HG03095 (cell line): ENCODE measurements around the gene C3orf70.
"Not testable (repeated sequence)": the region's sequence is repeated elsewhere in the genome, so short reads cannot be mapped to it uniquely, and the experiment has no call there.

Experiments
- ATAC-seq: cut with Tn5 transposase; IDR thresholded peaks from one replicate; pipeline ENCODE4 v1.9.1; 2021; ENCODE audit warnings: moderate library complexity; ENCODE audit not compliant: unreplicated experiment

C3orf70 gene

GRCh38 chr3:185151101-185151963 is 1.5 kb downstream of the C3orf70 start:
- ATAC-seq = no peak

- ATAC-seq = no peak
Measured at GRCh38 chr3:185150561-185150960, 2.3 kb downstream of the C3orf70 start.

DNA sequence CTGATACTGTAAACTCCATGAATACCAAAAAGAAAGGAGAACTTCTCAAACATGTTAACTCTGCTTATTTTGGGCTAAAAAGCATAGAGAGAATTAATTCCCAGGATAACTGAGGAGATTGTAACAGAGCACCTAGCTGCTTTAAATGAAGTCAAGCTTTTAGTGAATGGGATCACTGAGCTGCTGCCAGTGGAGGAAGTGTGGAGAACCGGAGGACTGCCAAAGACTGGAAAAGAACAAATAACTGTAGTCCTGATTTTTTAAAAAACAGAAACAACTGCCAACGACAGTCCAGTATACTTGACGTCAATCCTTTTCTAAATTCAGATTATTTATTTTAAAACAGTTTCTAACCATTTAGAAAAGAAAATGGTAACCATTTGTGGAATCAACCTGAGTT is 3.3 kb downstream of the C3orf70 start:
- no peak for ATAC-seq

GRCh38 chr3:185145511-185145910 is 7.3 kb downstream of the C3orf70 start:
- ATAC-seq = no peak

DNA sequence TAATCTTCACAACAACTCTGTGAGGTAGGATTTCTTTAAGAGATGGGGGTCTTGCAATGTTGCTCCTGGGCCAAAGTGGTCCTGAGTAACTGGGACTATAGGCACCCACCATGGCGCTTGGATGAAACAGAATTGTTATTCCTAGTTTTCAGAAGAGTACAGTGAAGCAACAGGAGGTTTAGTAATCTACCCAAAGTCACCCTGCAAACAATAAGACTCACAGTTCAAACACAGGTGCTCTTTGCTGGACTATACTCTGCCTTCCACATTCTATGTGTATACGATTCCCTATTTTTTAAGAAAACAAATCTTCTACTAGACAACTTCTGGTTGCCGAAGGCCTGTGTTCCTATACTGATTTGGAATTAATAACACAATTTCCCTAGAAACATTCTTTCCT is 8.1 kb downstream of the C3orf70 start:
- no peak for ATAC-seq

- ATAC-seq = no peak
Measured at GRCh38 chr3:185137821-185138220, 15.0 kb downstream of the C3orf70 start.

- no peak for ATAC-seq
Measured at GRCh38 chr3:185134509-185134908, 18.4 kb downstream of the C3orf70 start.

DNA sequence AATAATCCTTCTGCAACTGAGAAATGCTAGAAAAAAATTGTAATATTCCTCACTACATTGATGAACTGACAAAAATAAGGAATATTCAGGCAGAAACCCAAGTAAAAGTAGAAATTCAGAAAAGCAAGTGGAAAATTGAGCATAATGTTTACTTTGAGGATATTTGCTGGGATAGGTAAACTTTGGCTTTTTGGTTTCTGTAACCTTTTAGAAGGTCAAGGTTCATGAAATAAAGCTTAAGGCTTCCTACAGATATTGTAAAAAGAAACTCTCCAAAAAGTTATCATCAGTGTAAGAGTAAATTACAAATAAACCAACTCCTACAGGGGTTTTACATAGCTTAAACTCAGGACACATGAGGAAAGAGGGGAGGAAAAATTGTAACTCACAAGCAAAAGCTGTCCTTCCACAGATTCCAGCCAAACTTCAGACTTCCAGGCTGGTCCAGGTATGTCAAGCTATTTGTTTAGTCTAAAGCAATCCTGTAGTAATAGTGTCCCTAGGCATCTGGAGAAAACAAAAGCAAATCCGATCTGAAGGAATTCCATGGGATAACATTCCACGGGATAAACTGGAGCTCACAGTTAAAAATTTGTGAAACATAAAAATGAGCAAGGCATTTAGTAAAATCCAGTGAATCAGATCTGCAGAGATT is 21.1 kb downstream of the C3orf70 start:
- no peak for ATAC-seq

DNA sequence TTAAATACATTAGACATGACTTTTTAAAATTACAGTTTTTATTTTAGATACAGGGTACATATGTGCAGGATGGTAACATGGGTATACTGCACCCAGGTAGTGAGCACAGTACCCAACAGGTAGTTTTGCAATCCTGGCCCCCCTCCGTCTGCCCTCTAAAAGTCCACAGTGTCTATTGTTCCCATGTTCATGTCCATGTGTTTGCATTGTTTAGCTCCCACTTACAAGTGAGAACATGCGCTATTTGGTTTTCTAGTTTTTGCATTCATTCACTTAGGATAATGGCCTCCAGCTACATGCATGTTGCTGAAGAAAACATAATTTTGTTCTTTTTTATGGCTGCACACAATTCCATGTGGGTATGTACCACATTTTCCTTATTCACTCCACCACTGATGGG is 23.8 kb downstream of the C3orf70 start:
- no peak for ATAC-seq

DNA sequence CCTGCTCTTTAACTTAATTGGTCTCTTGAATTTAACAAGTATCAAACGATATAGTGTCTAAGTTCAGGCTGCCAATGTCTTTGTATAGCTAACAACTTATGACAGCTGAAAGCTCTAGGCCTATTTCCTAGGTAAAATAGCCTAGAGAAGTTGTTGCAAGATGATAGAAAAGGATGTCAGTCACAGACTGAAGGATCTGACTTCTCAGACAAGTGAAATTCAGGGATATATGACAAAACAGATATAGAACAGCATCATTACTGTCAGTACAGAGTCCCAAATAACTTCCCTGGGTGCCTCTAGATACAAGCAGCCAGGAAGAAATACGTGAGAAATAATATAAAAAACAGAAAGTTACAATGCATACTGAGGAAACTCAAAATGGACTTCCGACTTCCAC is 26.7 kb downstream of the C3orf70 start:
- ATAC-seq = no peak

GRCh38 chr3:185120126-185120525 is 32.7 kb downstream of the C3orf70 start:
- ATAC-seq = no peak

GRCh38 chr3:185115371-185115770 is 37.5 kb downstream of the C3orf70 start:
- ATAC-seq = no peak

DNA sequence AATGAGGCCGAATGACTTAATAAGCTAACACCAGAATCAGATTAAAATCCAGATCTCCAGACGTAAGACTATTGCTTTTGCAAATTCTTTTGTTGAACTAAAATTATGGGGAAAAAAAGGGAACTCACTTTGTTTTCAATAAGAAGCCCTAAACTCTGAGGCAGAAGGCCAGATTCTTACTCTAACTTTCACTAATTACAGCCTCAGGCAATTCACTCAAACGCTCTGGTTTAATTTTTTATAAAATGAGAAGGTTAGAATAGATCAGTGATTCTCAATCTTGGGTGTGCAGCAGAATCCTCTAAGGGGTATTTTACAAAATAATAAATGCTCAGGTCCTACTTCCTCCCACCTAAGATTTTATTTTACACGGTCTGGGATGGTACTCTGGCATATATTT is 38.1 kb downstream of the C3orf70 start:
- no peak for ATAC-seq

- ATAC-seq = no peak
Measured at GRCh38 chr3:185112186-185112585, 40.7 kb downstream of the C3orf70 start.

DNA sequence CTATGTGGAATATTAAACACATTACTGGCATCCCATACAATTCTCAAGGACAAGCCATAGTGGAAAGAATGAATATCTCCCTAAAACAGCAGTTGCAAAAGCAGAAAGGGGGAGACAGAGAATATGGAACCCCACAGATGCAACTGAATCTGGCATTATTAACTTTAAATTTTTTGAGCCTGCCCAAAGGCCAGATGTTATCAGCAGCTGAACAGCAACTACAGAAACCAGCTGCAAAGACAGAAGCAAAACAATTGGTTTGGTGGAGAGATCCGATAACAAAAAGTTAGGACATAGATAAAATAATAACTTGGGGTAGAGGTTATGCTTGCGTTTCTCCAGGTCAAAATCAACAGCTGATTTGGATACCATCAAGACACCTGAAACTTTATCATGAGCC is 43.8 kb downstream of the C3orf70 start:
- ATAC-seq = not testable (repeated sequence)

DNA sequence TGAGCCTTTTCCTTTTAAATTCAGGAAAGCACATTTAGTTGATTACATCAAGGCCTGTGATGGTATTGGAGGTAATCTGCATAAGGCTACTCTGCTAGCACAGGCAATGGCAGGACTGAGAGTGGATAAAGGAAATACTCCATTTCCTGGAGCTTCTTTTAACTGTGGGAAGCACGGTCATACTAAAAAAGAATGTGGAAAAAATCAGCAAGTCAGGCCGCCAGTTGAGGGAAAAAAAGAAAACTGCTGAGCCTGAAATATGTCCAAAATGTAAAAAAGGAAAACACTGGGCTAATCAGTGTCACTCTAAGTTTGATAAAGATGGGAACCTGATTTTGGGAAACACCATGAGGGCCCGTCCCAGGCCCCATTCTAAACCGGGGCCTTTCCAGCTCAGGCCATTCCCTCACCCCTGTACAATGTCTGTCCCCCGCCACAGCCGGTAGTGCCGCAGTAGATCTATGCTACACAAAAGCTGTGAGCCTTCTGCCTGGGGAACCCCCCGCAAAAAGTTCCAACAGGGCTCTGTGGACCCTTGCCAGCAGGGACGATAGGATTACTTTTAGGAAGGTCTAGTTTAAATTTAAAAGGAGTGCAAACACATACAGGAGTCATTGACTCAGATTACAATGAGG is 46.5 kb downstream of the C3orf70 start:
- ATAC-seq = not testable (repeated sequence)

- no peak for ATAC-seq
Measured at GRCh38 chr3:185103359-185104127, 49.3 kb downstream of the C3orf70 start.

DNA sequence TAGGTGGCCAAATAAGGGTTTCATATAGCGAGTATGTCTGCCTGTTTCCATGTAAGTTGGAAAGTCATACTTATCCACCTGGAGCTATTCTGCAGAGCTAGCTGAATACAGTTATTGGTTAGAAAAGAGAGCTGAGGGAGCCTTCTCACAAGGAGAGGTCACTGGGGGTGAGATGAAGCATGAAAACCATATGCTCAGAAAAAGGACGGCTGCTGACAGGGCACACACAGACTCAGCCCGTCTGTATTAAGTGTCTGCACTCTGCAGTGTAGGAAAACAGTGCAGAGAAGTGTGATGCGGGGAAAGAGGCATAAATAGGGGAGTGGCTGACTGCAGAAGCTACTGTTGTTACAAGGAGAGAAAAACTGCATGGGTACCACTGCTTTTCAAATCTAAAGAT is 58.2 kb downstream of the C3orf70 start:
- no peak for ATAC-seq

DNA sequence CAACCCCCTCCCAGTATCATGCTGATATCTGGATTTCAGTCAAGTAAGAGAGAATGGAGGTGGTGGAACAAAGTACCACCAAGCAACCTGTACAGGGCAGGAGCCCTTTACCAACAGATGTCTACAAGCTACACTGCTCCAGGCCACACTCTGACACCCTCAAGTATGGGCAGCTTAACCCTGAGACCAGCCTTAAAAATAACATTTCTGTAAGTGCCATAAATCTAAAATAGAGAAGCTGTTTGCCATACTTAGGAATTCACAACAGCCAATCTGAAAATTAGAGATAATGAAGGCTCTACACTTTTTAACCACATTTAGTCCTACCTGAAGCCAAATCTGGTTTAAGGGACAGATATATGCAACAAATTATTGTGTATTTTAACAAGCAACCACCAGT is 59.7 kb downstream of the C3orf70 start:
- no peak for ATAC-seq

- ATAC-seq = no peak
Measured at GRCh38 chr3:185090811-185091210, 62.0 kb downstream of the C3orf70 start.

DNA sequence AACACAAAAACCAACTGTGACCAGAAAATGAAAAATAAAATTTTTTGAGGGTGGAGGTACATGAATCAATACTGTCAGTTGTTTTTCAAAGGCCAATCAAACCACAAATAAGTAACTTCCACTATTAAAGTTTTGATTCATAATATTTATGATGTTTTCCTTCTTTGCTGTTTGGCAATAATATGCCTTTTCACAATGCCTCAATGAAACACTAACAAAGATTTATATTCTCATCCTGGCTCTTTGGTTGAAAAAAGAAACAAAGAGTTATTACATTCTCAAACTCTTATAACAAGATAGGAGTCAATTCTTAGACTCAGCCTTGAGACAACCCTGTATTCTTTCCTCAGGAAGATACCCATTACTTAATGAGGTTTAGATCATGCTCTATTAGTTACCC is 63.1 kb downstream of the C3orf70 start:
- ATAC-seq = no peak
